HG02938 (cell line): ENCODE data around the gene CDC14A.
A peak's percentile ranks its signal among the peaks of the same experiment; 100 is the strongest.

Experiments
- ATAC-seq: cut with Tn5 transposase; IDR thresholded peaks from one replicate; pipeline ENCODE4 v1.9.1; 2021; ENCODE audit warnings: mild to moderate bottlenecking, moderate library complexity; ENCODE audit not compliant: unreplicated experiment

Gene CDC14A

DNA sequence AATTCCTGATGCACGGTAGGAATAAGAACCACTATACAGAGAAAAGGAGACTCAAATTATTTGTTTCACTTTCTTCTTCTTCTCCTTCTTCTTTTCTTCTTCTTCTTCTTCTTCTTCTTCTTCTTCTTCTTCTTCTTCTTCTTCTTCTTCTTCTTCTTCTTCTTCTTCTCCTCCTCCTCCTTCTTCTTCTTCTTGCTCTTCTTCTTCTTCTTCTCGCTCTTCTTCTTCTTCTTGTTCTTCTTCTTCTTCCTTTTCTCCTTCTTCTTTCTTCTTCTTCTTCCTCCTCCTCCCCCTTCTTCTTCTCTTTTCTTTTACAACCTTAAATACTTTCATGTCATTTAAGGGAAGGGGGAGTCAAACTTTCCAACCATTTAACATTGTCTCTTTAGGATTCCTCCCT lies 174.6 kb downstream of the CDC14A start:
- no peak for ATAC-seq

DNA sequence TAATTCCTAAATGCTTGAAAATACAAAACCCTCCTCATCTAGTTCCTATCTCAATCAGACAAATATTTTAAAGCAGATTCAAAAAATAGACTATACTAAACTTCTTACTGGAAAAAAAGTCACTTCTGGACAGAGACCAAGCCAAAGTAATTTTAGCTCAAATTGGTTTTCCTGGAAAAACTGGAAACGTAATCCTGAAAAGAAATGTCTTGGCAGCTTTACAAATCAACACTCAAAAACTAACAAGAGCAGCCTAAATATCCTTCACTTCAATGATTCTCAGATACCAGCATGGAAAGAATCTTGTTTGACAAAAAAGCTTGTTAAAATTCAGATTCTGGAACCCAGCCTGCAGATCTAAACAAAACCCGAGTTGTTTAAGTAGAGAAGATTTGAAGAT lies 176.6 kb downstream of the CDC14A start:
- ATAC-seq: no peak

DNA sequence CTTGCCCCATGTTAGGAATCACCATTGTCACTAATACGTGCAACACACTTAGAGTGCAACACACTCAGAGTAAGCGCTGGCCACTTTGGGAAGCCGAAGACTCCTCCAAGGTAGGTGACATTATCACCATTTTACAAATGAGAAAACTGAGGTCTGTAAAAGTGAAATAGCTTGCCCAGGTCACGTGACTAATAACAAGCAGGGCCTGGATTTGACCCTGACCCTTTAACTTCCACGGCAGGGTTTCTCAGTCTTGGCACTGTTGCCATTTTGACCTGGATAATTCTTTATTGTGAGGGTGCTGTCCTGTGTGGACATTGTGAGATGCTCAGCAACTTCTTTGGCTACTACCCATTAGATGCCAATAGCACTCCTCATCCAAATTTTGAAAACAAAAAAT lies 177.8 kb downstream of the CDC14A start:
- ATAC-seq: no peak

DNA sequence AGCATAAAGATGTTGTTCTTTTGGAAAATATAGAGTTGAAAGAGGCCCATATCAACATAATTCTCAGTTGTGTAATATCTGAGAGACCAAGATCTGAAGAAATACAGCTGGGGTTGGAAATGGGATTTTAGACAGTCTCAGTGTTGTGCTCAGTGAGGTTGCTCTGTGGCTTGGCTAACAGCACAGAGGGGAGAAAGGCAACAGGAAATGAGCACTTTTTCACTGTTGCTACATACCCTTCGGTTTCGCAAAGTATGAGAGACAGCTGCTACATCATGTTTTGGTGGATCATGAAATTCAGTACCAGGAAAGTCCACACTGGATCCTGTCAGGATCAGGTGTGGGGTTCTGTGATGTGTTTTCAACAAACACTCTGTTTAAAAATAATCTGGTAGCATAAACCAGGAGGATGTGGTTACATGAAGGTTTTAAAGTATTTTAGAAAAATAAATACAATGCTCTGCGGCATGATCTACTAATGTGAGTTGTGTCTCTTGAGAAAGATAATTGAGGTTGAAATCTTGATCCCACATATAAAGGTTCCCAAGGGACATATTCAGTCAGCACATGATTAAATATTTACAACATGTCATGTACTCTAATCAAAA lies 178.7 kb downstream of the CDC14A start:
- peak; percentile 94 for ATAC-seq

DNA sequence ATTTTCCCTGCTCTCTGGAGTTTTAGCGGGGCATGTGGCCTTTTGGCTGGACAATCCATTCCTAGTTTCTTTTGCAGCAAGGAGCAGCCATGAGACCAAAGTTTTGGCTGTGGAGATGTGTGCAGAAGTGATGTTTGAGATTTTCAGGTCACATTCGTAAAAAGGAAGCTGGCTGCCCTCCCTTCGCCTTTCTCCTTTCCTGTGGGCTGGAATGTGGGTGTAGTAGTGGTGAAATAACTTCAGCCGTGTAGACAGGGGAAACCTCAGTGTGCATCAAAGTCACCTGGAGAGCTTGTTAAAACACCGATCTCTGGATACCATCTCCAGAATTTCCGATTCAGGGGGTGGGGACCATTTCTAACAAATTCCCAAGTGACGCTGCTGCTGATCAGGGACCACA lies 180.3 kb downstream of the CDC14A start:
- ATAC-seq: no peak

DNA sequence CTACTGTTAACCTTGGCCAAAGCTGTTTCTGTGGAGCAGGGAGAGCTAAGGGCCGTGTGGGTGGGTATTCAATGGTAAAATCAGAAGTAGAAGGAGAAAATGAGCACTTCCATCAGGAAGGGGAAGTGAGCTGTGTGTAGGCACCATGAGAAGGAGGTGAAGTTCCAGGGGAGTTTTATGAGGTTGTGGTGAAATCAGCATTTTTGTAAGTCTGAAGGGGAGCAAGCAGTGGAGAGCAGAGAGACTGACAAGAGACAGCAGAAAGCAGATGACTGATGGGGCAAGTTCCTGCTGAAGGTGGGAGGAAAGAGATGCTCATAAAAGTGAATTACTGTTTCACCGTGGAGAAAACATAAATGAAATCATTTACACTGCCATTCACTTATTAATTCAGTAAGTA lies 183.0 kb downstream of the CDC14A start:
- no peak for ATAC-seq

DNA sequence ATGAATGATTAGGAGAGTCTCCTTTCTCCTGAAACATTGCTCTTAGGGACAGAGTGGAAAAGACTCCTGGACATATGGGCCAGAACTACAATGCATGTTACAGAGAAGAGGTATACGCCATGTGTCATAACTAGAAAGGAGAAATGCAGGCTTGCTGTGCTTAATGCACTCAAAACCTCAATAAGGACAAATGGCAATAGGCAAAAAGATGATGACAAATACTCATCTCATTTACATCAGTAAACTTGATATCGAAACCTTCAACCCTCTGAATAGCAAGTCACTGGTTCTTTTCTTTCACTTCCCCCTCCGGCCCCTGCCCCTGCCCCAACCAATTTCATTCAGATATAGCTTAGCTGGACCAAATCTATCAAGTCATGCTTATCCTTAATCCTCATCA lies 183.7 kb downstream of the CDC14A start:
- ATAC-seq: peak; percentile 86

DNA sequence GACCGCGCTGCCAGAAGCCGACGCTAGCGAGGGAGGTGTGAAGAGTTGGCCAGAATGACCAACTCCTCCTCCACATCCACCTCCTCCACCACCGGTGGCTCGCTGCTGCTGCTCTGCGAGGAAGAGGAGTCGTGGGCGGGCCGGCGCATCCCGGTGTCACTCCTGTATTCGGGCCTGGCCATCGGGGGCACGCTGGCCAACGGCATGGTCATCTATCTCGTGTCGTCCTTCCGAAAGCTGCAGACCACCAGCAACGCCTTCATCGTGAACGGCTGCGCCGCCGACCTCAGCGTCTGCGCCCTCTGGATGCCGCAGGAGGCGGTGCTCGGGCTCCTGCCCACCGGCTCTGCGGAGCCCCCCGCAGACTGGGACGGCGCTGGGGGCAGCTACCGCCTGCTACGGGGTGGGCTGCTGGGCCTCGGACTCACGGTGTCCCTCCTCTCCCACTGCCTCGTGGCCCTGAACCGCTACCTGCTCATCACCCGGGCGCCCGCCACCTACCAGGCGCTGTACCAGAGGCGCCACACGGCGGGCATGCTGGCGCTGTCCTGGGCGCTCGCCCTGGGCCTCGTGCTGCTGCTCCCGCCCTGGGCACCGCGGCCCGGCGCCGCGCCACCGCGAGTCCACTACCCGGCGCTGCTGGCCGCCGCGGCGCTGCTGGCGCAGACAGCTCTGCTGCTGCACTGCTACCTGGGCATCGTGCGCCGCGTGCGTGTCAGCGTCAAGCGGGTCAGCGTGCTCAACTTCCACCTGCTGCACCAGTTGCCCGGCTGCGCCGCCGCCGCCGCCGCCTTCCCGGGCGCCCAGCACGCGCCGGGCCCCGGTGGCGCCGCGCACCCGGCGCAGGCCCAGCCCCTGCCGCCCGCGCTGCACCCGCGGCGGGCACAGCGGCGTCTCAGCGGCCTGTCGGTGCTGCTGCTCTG lies 186.9 kb downstream of the CDC14A start:
- ATAC-seq: no peak

DNA sequence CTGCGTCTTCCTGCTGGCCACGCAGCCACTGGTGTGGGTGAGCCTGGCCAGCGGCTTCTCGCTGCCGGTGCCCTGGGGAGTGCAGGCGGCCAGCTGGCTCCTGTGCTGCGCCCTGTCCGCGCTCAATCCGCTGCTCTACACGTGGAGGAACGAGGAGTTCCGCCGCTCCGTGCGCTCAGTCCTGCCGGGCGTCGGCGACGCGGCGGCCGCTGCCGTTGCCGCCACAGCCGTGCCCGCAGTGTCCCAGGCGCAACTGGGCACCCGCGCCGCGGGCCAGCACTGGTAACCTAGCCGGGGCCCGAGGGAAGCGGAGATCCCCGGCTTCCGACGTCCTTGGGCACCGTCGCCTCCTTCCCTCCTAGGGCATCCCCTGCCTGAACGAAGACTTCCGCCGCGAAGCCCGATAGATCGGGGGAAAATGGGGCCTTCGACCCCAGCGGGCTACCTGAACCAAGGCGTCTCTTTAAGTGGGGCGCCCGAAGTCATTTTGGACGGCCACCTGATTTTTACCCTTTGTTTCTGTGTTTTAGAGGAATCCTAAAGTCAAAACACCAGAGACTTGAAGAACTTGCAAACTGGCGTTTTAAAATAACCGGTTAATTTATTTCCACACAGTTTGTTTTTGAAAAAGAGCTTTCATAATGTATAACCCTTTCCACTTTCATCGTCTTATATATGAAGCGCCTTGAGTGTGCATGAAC lies 187.7 kb downstream of the CDC14A start:
- ATAC-seq: no peak

DNA sequence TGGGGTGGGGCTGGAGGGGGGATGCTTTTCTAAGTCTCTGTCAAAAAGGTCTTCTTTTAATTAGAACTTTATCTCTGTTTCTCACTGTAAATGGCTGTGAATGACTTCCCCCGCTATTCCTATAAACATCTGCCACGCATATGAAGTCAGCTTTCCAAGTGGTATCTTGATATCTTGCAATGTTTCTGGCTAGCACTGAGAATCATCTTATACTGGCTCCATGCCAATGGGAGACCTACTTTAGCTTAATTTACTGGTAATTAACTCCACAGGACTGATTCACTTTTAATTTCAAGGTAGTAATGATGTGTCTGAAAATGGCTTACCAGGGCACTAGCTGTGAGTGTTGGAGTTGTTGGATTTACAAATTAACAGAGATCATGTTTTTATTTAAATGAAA lies 190.0 kb downstream of the CDC14A start:
- ATAC-seq: no peak

DNA sequence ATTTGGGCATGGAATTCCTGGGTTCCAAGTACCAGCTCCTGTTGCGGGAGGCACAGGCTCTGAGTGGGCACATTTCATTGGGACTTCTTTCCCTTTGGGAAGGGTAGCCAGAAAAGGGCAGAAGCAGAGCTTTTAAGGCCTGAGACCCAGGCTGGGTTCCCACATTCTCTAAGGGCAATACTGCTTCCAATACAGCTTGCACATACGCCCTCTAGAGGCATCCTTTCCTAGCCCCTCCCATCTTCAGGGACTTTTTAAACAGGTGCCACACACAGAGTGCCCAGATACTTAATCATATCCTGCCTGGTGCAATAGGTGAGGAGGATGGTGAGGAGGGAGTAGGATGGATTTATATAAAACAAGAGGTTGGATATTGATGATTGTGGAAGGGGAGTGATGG lies 191.3 kb downstream of the CDC14A start:
- peak; percentile 47 for ATAC-seq

DNA sequence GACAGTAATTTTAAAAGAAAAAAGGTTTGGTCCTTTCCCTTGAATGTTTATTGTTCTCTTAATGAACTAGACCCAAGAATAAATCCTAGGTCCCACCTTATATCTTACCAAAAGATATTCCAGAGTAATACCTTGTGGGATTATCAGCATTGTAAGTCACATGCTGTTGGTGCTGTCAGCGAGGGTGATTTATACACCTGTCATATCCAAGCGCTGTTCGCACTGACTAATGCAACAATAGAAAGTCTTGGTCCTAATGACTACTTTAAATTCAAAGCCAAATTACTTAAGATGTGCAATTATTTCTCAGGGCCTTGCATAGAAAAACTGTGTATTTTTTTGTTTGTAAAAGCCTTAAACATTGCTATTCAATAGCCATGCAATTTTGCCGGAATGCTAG lies 192.5 kb downstream of the CDC14A start:
- no peak for ATAC-seq

DNA sequence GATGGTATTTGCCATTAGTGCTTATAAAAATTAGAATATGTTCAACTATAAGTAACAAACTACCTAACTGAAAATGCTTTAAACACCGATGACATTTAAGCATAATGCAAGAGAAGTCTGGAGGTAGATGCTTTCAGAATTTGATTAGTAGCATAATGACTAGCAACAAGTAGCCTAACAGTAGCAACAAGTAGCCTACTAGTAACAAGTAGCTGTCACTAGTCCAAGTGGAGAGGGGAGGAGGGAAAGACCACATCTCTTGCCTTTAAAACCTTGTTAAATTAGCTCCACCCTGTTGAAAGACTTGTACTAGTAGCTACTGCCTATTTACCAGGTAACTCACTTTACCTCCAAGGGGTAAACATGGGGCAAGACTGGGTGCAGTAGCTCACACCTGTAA lies 193.5 kb downstream of the CDC14A start:
- no peak for ATAC-seq

DNA sequence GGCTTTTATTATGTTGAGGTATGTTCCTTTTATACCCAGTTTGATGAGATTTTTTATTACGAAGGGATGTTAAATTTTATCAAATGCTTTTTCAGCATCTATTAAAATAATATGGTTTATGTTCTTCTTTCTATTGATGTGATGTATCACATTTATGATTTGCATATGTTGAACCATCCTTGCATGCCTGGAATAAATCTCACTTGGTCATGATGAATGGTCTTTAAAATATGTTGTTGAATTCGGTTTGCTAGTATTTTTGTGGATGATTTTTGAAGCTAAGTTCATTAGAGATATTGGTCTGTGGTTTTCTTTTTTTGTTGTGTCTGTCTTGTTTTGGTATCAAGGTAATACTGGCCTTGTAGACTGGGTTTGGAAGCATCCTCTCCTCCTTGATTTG lies 199.7 kb downstream of the CDC14A start:
- no peak for ATAC-seq

DNA sequence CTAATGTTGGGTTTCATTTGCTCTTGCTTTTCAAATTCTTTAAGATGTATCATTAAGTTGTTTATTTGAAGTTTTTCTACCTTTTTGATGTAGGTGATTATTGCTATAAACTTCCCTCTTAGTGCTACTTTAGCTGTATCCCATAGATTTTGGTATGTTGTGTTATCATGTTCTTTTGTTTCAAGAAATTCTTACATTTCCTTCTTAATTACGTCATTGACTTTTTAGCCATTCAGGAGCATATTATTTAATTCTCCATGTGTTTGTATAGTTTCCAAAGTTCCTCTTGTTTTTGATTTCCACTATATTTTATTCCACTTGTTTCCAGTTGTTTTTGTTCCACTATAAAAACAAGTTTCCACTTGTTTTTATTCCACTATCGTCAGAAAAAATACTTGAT lies 200.6 kb downstream of the CDC14A start:
- ATAC-seq: no peak

DNA sequence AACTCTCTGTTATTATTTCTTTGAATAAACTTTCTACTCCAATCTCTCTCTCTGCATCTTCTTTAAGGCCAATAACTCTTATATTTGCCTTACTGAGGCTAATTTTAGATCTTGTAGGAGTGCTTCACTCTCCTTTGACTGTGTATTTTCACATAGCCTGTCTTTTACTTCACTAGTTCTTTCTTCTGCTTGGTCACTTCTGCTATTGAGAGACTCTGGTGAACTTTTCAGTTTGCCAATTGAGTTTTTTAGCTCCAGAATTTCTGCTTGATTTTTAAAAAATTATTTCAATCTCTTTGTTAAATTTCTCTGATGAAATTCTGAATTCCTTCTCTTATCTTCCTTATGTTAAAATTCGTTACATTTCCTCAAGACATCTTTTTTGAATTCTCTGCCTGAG lies 203.9 kb downstream of the CDC14A start:
- no peak for ATAC-seq

DNA sequence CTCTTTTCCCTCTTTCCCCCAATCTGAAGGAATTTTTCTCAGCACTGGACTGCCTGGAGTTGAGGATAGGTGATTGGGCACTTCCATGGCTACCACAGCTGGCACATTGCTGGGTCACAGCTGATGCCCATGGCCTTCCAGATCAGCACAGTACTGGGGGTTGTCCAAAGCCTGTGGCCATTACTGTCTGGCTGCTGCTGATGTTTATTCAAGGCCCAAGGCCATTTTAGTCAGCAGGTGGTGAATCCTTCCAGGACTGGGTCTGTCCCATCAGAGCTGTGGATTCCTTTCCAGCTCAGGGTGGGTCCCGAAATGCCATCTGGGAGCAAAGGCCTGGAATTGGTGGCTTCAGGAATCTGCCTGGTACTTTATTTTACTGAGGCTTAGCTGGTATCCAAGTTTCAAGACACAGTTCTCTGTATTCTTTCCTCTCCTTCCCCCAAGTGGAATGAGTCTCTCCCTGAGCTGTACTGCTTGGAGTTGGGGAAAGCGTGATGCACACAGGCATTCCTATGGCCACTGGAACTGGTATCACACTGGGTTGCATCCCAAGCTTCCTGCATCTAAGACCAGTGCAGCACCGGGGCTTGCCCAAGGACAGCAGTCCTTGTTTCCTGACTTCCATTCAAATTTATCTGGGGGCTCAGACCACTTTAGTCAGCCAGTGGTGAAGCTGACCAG lies 204.8 kb downstream of the CDC14A start:
- no peak for ATAC-seq

DNA sequence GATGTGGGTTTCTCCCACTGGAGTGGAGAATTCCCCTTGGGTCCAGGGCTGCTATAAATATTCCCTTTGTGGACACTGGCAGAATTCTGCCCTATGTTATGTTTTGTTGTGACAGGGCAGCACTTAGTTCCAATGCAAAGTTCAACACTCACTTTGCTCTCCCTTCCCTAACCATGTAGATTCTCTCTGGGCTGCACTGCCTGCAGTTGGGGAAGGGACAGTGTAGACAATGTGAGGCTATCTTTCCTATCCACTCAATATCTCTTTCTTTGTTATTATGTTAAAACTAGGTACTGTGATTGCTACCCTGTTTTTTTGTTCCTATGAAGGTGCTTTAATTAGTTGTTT lies 205.3 kb downstream of the CDC14A start:
- ATAC-seq: no peak

DNA sequence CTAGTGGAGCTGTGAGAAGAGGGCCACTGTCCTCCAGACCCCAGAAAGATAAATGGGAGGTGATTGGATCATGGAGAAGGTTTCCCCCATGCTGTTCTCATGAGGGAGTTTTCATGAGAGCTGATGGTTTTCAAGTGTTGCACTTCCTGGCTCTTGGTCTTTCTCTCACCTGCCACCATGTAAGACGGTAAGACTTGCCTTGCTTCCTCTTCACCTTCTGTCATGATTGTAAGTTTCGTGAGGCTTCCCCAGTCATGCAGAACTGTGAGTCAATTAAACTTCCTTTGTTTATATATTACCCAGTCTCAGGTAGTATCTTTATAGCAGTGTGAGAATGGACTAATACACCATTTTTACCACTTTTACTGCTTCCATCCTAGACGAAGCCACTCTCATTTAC lies 213.2 kb downstream of the CDC14A start:
- ATAC-seq: no peak

DNA sequence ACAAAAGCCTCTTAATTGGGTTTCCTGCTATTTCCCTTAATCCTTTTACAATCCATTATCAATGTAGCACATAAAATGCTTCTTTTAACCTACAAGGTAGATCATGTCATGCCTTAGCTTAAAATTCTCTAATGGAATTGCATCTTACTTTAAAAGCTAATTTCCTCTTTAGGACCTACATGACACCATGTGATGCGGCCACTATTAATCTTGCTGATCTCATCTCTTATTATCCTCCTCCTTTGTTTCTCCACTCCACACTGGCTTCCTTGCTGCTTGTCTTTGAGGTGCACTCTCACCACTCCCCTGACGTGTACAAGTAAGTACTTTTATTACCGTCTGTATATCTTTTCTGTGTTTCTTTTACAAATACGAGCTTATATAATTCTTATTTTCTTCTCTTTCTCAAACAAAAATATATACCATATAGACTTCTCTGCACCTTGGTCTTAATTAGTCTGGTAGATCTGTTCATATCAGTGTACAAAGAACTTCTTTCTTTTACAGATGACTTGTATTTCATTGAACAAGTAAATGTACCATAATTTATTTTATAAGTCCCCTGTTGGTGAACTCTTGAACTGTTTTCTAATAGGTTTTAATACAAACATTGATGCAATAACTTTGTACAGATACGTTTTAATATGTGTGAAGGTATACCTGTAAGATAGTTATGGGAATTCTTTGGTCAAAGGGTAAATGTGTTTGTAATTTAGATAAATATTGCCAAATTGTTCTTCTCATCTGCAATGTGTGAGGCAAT lies 213.8 kb downstream of the CDC14A start:
- ATAC-seq: no peak

DNA sequence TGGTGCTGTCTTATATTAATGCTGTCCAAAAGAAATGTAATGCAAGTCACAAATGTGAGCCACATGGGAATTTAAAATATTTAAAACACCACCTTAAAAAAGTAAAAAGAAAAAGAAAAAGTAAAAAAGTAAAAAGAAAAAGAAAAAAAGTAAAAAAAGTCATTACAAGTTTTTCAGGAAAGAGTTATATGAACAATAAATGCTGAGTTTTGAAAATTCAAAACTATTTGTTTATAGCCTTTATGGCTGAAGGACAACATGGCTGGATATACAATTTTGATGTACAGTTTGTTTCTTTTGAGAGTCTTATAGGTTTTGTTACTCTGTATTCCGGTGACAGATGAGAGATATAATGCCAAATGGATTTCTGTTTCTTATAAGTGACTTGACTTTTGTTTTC lies 214.8 kb downstream of the CDC14A start:
- ATAC-seq: no peak
